GM12878 (cell line): Measurements from ENCODE around the gene NUDT6.

Experiments used
- BRCA1 ChIP-seq: IDR thresholded peaks from 2 replicates; pipeline ENCODE4 v1.6.1; 2011; ENCODE audit warnings: low read depth, low read length, improper control_type of control experiment
- CBX3 ChIP-seq: fragments of 200-600 bp; sonication (generic); IDR thresholded peaks from 2 replicates; pipeline ENCODE4 v1.6.1; 2016; ENCODE audit warnings: low read depth, borderline replicate concordance
- CHD1 ChIP-seq: IDR thresholded peaks from 2 replicates; pipeline ENCODE4 v1.6.1; 2012; ENCODE audit warnings: low read depth, low read length, improper control_type of control experiment
- KDM1A ChIP-seq: fragments of 200-600 bp; sonication (generic); IDR thresholded peaks from 2 replicates; pipeline ENCODE4 v1.6.1; 2016; ENCODE audit warnings: borderline replicate concordance
- MXI1 ChIP-seq: fragments of 150-350 bp; IDR thresholded peaks from 2 replicates; pipeline ENCODE4 v1.6.1; 2011; ENCODE audit warnings: low read depth, mild to moderate bottlenecking, inconsistent platforms, low read length, improper control_type of control experiment
- PAX5 ChIP-seq: IDR thresholded peaks from 2 replicates; pipeline ENCODE4 v1.6.1; 2011; ENCODE audit warnings: low read depth, low read length, borderline replicate concordance
- SP1 ChIP-seq: IDR thresholded peaks from one replicate; pipeline ENCODE4 v1.6.1; 2011; ENCODE audit warnings: low read depth, low read length
- TBL1XR1 ChIP-seq: IDR thresholded peaks from 2 replicates; pipeline ENCODE4 v1.6.1; 2012; ENCODE audit warnings: low read depth, low read length, improper control_type of control experiment
- YY1 ChIP-seq: IDR thresholded peaks from 2 replicates; pipeline ENCODE4 v1.6.1; 2011; ENCODE audit warnings: low read depth, mild to moderate bottlenecking, low read length

DNA sequence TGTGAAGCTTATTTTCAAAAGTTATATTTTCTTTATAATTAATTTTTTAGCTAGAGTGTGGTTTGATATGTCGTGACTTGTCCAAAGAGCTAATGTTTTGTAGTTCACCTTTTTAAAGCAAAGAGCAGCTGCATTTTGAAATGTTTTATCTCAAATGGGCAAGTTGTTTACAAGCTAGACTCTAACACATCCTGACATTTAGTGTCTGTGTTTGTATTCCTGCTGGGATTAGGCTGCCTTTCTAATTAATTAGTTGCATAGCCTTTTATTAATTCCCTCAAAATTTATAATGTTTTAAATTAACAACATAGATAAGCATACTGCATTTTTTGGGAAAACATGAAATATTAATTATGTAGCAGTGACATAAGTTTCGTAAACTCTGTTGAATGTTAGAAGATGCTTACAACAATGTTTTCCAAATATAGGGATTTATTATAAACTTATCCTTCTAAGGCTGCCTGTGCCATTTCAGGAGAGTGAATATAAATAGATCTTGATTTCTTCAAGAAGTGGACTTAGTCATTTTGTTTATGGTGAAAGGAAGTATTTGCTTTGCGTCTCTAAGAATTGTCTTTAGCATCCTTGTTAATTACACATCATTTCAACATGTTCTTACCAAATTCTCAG is 37.7 kb upstream of the NUDT6 start:
- TF ChIP-seq KDM1A (no peak), TBL1XR1 (no peak), PAX5 (no peak), SP1 (no peak), MXI1 (no peak), CHD1 (no peak), YY1 (no peak), CBX3 (no peak), BRCA1 (no peak)
